ENCODE data around the gene RNF126. TPM values are rescaled to one million over a fixed set of nuclear protein-coding genes. Genes with fewer than 3 reads are reported as not detected.
A peak's percentile ranks its signal among the peaks of the same experiment; 100 is the strongest.

The RNF126 gene
- total and polyA plus RNA-seq, 9 donors: 13.2 to 36.0 (median 29.6) TPM

GRCh38 chr19:655691-656090, 7.3 kb downstream of the RNF126 start:
- H3K27me3 ChIP-seq (ENCODE audit: control insufficient read depth, insufficient read depth, low read length): no peaks in the 10 kb centered on the region
- WGBS (ENCODE audit: insufficient coverage): 71% methylated on average over 17 of the region's 17 CpGs
- peaks cover 36% of the 10 kb centered on the region for H3K4me1 ChIP-seq (ENCODE audit: control insufficient read depth, insufficient read depth, low read length)

DNA sequence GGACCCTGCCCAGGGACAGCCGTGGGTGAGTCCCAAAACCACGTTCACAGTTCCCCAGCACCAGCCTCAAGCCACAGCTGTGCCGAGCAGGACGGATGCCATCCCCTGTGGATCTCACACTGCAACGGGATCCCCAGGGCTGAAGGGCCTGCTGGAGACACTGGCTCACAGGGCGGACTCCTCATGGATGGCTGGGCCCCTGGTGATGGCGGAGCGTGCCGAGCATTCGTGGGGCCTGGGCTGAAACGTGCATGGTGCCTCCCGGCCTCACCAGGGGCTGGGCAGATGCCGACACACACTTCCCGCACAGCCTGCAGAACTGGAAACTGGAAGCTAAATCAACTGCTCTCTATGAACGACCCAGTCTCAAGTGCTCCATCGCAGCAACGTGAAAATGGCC, 9.6 kb downstream of the RNF126 start:
- Histone ChIP-seq H3K4me3 (ENCODE audit: low read length) (no peak overlapping the region), H3K27me3 (ENCODE audit: control insufficient read depth, insufficient read depth, low read length) (no peaks in the 10 kb centered on the region), H3K27ac (ENCODE audit: low read length) (peak overlapping the region; percentile 59), H3K4me1 (ENCODE audit: control insufficient read depth, insufficient read depth, low read length) (peaks cover 22% of the 10 kb centered on the region), H3K9me3 (replicated peaks; ENCODE audit: control insufficient read depth, low read depth, low read length) (no peaks in the 10 kb centered on the region), H3K36me3 (ENCODE audit: control insufficient read depth, insufficient read depth, low read length) (peaks cover 51% of the 10 kb centered on the region)
- DNase-seq: no peak
- WGBS (ENCODE audit: insufficient coverage): 79% methylated on average over 16 of the region's 17 CpGs

More at GRCh38 chr19:655691-656090, 7.3 kb downstream of the RNF126 start:
- Histone ChIP-seq H3K4me3 (ENCODE audit: low read length) (no peak overlapping the region), H3K36me3 (ENCODE audit: control insufficient read depth, insufficient read depth, low read length) (peaks cover 34% of the 10 kb centered on the region), H3K9me3 (replicated peaks; ENCODE audit: control insufficient read depth, low read depth, low read length) (no peaks in the 10 kb centered on the region), H3K27ac (ENCODE audit: low read length) (no peak overlapping the region)
- DNase-seq: no peak

GRCh38 chr19:652467-653389, 10.3 kb downstream of the RNF126 start:
- peaks cover 51% of the 10 kb centered on the region for H3K36me3 ChIP-seq (ENCODE audit: control insufficient read depth, insufficient read depth, low read length)
- no peak overlapping the region for H3K4me3 ChIP-seq (ENCODE audit: low read length)
- no peaks in the 10 kb centered on the region for H3K9me3 ChIP-seq (replicated peaks; ENCODE audit: control insufficient read depth, low read depth, low read length)
- 93% methylated on average over 46 of the region's 54 CpGs for WGBS (ENCODE audit: insufficient coverage)
- no peak for DNase-seq
- H3K27me3 ChIP-seq (ENCODE audit: control insufficient read depth, insufficient read depth, low read length): no peaks in the 10 kb centered on the region
- no peak overlapping the region for H3K27ac ChIP-seq (ENCODE audit: low read length)
- peaks cover 20% of the 10 kb centered on the region for H3K4me1 ChIP-seq (ENCODE audit: control insufficient read depth, insufficient read depth, low read length)

DNA sequence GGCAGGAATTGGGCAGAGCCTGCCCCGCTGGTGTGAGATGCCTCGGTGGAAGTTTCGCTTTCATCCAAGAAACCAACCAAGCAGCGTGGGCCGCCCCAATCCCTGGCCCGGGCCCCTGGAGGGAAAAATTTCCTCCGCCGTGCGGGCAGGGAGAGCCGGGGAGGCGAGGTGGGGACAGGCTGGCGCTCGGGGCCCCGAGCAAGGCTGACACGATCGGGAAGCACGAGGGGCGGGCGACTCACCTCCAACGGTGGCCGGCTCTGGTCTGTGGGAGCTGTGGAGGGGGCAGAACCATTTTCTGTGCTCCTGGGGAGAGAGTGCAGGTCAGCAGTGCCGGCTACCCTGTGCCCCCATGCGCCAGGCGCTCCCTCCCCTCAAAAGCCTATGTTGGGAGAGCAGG, 11.0 kb downstream of the RNF126 start:
- no peak overlapping the region for H3K4me3 ChIP-seq (ENCODE audit: low read length)
- H3K27ac ChIP-seq (ENCODE audit: low read length): no peak overlapping the region
- no peaks in the 10 kb centered on the region for H3K9me3 ChIP-seq (replicated peaks; ENCODE audit: control insufficient read depth, low read depth, low read length)
- no peaks in the 10 kb centered on the region for H3K27me3 ChIP-seq (ENCODE audit: control insufficient read depth, insufficient read depth, low read length)
- DNase-seq: no peak
- 81% methylated on average over 18 of the region's 24 CpGs for WGBS (ENCODE audit: insufficient coverage)
- H3K4me1 ChIP-seq (ENCODE audit: control insufficient read depth, insufficient read depth, low read length): peaks cover 14% of the 10 kb centered on the region
- peaks cover 54% of the 10 kb centered on the region for H3K36me3 ChIP-seq (ENCODE audit: control insufficient read depth, insufficient read depth, low read length)

DNA sequence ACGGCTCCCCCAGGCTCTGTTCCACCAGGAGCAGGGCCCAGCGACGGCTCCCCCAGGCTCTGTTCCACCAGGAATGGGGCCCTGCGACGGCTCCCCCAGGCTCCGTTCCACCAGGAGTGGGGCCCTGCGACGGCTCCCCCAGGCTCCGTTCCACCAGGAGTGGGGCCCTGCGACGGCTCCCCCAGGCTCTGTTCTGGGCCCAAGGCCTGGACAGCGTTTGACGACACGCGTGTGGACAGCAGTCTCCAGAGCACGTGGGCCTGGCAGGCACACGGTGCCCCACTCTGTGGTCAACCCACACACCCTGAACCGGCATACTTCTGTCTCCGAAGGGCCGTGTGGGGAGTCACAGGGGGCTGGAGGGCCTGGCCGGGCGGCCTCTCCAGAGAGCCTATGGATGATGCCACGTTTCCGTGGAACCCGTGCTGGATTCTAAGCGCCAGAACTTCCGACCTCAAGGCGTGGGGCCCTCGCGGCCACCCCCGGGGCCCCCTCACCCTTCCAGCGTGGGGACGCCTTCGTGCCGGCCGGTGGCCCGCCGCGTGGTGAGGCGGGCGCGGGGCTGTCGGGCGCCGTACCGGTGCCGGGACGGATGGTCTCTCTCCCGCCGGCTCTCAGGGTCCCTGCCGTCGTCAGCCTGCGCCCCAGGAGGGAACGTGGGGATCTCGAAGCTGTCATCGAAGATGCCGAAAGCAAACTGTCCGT, 11.7 kb downstream of the RNF126 start:
- Histone ChIP-seq H3K9me3 (replicated peaks; ENCODE audit: control insufficient read depth, low read depth, low read length) (no peaks in the 10 kb centered on the region), H3K36me3 (ENCODE audit: control insufficient read depth, insufficient read depth, low read length) (peaks cover 59% of the 10 kb centered on the region)

DNA sequence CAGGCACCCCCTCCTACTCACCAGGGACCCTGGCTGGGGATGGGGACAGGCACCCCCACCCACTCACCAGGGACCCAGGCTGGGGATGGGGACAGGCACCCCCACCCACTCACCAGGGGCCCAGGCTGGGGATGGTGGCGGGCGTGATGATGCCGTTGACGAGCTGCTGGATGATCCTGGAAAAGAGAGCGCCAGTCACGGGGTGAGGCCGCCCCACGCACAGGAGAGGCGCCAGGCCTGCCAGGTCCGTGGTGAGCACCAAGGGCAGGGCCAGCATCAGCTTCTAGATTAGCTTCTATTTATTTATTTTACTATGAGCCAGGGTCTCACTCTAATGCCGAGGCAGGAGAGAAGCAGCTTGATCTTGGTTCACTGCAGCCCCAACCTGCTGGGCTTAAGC, 12.9 kb downstream of the RNF126 start:
- no peak for DNase-seq
- no peak overlapping the region for H3K4me3 ChIP-seq (ENCODE audit: low read length)
- H3K36me3 ChIP-seq (ENCODE audit: control insufficient read depth, insufficient read depth, low read length): peaks cover 67% of the 10 kb centered on the region
- H3K27ac ChIP-seq (ENCODE audit: low read length): no peak overlapping the region
- H3K9me3 ChIP-seq (replicated peaks; ENCODE audit: control insufficient read depth, low read depth, low read length): no peaks in the 10 kb centered on the region
- no peaks in the 10 kb centered on the region for H3K27me3 ChIP-seq (ENCODE audit: control insufficient read depth, insufficient read depth, low read length)
- WGBS (ENCODE audit: insufficient coverage): 88% methylated on average over 9 of the region's 11 CpGs
- peaks cover 8% of the 10 kb centered on the region for H3K4me1 ChIP-seq (ENCODE audit: control insufficient read depth, insufficient read depth, low read length)

More for the DNA sequence above, 11.7 kb downstream of the RNF126 start:
- DNase-seq: no peak
- Histone ChIP-seq H3K27me3 (ENCODE audit: control insufficient read depth, insufficient read depth, low read length) (no peaks in the 10 kb centered on the region), H3K4me3 (ENCODE audit: low read length) (no peak overlapping the region), H3K4me1 (ENCODE audit: control insufficient read depth, insufficient read depth, low read length) (peaks cover 8% of the 10 kb centered on the region), H3K27ac (ENCODE audit: low read length) (no peak overlapping the region)
- 93% methylated on average over 56 of the region's 58 CpGs for WGBS (ENCODE audit: insufficient coverage)

DNA sequence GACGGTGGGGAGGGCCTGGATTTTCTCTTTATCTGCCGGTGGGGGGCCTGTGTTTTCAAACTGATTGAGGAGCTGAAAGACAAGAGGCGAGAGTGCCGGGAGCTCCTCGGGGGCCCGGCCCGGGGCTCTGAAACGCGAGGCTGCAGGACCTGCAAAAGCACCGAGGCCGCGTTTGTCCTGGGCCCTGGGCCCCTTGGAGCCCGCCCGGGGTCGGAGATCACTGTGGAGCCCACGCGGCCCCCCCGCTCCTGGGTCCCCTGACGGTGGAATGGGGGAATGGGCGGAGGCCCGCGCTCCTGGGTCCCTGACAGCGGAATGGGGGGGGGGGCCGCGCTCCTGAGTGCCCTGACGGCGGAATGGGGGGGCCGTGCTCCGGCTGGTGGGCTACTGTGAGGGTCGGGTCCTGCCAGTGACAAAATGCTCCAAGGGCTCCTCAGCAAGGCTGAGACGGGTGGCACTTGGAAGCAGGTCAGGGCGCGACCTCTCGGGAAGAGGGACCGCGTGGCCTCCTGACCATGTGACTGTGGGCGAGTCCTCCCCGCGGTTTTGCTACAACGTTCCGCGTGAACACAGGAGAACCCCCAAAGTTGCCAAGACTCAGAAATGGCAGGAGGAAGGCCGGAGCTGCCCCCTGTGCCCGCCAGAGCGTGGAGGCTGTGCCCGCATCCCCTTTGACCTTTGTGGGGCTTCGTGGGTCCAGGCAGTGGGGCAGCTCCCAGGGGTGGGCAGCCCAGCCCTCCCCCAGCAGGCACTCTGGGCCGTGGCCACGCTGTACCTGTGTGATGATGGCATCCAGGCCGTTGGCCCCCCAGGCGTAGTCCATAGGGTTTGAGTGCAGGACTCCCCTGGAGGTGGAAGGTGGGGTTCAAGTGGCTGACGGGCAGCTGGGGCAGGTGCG, 13.9 kb downstream of the RNF126 start:
- Histone ChIP-seq H3K4me1 (ENCODE audit: control insufficient read depth, insufficient read depth, low read length) (peaks cover 8% of the 10 kb centered on the region), H3K9me3 (replicated peaks; ENCODE audit: control insufficient read depth, low read depth, low read length) (no peaks in the 10 kb centered on the region), H3K36me3 (ENCODE audit: control insufficient read depth, insufficient read depth, low read length) (peaks cover 74% of the 10 kb centered on the region), H3K27me3 (ENCODE audit: control insufficient read depth, insufficient read depth, low read length) (no peaks in the 10 kb centered on the region), H3K27ac (ENCODE audit: low read length) (no peak overlapping the region), H3K4me3 (ENCODE audit: low read length) (no peak overlapping the region)
- 92% methylated on average over 45 of the region's 53 CpGs for WGBS (ENCODE audit: insufficient coverage)
- DNase-seq: no peak

GRCh38 chr19:648305-648704, 14.7 kb downstream of the RNF126 start:
- WGBS (ENCODE audit: insufficient coverage): 89% methylated on average over 23 of the region's 29 CpGs
- H3K27me3 ChIP-seq (ENCODE audit: control insufficient read depth, insufficient read depth, low read length): no peaks in the 10 kb centered on the region
- no peaks in the 10 kb centered on the region for H3K9me3 ChIP-seq (replicated peaks; ENCODE audit: control insufficient read depth, low read depth, low read length)
- H3K4me3 ChIP-seq (ENCODE audit: low read length): no peak overlapping the region
- peaks cover 67% of the 10 kb centered on the region for H3K36me3 ChIP-seq (ENCODE audit: control insufficient read depth, insufficient read depth, low read length)
- no peak for DNase-seq
- no peaks in the 10 kb centered on the region for H3K4me1 ChIP-seq (ENCODE audit: control insufficient read depth, insufficient read depth, low read length)
- no peak overlapping the region for H3K27ac ChIP-seq (ENCODE audit: low read length)

GRCh38 chr19:647566-648284, 15.3 kb downstream of the RNF126 start:
- no peaks in the 10 kb centered on the region for H3K9me3 ChIP-seq (replicated peaks; ENCODE audit: control insufficient read depth, low read depth, low read length)
- no peaks in the 10 kb centered on the region for H3K4me1 ChIP-seq (ENCODE audit: control insufficient read depth, insufficient read depth, low read length)
- H3K27me3 ChIP-seq (ENCODE audit: control insufficient read depth, insufficient read depth, low read length): no peaks in the 10 kb centered on the region
- no peak overlapping the region for H3K27ac ChIP-seq (ENCODE audit: low read length)
- H3K4me3 ChIP-seq (ENCODE audit: low read length): no peak overlapping the region
- 94% methylated on average over 37 of the region's 52 CpGs for WGBS (ENCODE audit: insufficient coverage)
- H3K36me3 ChIP-seq (ENCODE audit: control insufficient read depth, insufficient read depth, low read length): peaks cover 61% of the 10 kb centered on the region
- DNase-seq: no peak

Data from muscle of leg (tissue), 11 donors.